GM19467 (cell line): ENCODE results near the gene MEGF10.

Source experiments
- ATAC-seq: cut with Tn5 transposase; IDR thresholded peaks from one replicate; pipeline ENCODE4 v1.9.1; 2021; ENCODE audit warnings: mild to moderate bottlenecking, moderate library complexity; ENCODE audit not compliant: unreplicated experiment

Gene MEGF10

GRCh38 chr5:127324756-127325155 is 34.2 kb downstream of the MEGF10 start:
- no peak for ATAC-seq

DNA sequence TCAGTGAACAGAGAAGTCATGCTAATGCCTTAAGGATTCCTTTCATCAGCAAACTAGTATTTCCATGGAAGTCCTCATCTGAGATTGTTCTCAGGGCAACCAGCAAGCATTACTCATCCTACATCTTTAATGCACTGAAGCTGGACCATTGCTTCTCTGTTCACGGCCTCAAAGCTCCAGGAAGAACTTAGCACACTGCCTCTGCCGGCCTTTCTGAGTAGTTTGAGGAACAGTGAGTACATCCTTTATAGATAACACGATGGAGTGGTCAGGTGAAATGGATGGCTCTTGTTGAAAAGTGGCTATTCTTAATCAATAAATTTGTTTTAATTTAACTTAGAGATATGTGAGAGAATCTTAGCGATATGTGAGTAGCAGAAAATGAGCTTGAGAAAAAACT is 35.8 kb downstream of the MEGF10 start:
- no peak for ATAC-seq

GRCh38 chr5:127326976-127327755 is 36.6 kb downstream of the MEGF10 start:
- ATAC-seq = no peak

DNA sequence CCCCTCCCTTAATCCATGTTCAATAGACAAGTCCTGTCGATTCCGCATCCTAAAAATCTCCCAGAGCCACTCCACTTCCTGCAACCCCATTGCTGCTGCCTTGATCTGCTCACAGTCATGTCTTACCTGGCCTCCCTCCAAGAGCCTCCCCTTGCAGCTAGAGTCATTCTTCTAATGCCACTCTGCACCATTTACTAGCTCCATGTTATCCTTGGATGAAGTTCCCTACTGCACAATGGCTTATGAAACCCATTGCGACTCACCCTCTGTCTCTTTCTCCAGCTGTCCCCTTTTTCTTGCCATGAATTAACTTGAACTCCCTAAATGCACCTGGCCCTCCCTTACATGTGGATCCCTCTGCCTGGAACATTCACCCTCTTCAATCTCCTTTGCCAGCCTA is 39.5 kb downstream of the MEGF10 start:
- no peak for ATAC-seq

- no peak for ATAC-seq
Observed at GRCh38 chr5:127331890-127332649, 41.5 kb downstream of the MEGF10 start.

- no peak for ATAC-seq
Observed at GRCh38 chr5:127333483-127333882, 42.9 kb downstream of the MEGF10 start.

DNA sequence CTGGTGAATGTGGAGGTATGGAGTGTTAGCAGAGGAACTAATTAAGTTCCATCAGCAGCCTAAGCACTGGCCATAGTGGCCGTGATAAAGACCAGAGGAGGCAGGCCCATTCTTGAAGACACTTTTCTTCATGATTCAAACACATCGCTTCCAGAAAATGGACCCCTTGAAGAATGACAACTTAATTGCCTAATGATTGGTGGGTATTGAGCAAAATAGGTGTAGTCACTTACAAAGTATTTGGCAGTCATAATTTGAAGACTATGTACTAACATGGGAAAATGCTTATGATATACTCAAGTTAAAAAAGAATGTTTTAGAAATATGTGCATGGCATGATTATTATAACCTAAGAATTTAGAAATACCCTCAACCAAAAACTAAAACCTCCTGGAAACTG is 44.8 kb downstream of the MEGF10 start:
- no peak for ATAC-seq

- no peak for ATAC-seq
Observed at GRCh38 chr5:127337876-127338275, 47.3 kb downstream of the MEGF10 start.

DNA sequence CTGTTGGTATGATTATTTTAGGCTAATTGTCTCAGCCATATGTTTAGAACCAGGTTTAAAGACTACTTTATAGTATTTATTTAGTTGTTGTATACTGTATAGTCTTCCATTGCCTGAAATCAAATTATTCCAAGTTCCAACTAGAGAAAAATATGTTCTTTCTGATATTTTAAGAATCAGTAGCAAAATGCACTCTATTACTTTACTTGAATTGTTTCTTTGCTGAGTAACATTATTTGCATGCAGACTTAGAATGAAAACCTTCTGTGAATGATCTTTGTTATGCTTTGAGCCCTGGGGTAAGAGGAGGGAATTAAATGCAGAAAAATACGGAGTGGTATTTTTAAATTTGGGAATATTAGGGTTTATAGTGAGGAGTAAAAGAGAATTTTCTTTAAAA is 47.9 kb downstream of the MEGF10 start:
- no peak for ATAC-seq

- no peak for ATAC-seq
Observed at GRCh38 chr5:127340606-127341005, 50.0 kb downstream of the MEGF10 start.

GRCh38 chr5:127342364-127342763 is 51.8 kb downstream of the MEGF10 start:
- ATAC-seq = no peak

- ATAC-seq = no peak
Observed at GRCh38 chr5:127343313-127343712, 52.7 kb downstream of the MEGF10 start.

DNA sequence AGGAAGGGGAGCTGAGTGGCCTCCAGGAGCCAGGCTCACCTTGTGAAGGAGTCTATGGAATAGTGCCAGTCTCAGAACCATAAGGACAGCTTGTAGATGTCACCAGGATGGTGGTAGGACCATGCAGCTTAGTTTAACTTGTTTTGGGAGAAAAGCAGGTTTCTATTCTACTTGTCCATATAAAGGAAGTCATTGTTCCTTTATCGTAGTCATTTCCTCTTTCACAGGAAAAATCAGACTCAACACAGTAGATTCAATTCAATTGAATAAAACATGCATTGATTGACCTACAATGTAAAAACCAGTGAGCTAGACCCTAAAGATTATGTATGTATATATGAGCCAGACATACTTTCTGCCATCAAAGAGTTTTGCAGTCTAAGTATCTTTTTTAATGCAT is 53.3 kb downstream of the MEGF10 start:
- ATAC-seq = no peak

GRCh38 chr5:127344931-127345330 is 54.3 kb downstream of the MEGF10 start:
- no peak for ATAC-seq

GRCh38 chr5:127351418-127351817 is 60.8 kb downstream of the MEGF10 start:
- no peak for ATAC-seq

DNA sequence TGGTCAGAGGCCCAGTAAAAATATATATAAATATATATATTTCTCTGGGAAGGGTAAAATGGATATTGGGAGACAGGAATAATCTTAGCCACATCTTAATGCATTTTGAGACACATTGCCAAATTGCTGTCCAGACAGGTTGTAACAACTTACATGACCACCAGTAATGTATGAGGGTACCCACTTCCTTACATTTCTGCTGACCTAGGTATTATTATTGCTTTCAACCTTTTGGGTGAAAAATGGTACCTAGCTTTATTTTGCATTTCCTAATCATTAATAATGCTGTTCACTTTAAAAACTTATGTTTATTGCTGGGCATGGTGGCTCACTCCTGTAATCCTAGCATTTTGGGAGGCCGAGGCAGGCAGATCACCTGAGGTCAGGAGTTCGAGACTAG is 61.5 kb downstream of the MEGF10 start:
- ATAC-seq = no peak

GRCh38 chr5:127353327-127353726 is 62.7 kb downstream of the MEGF10 start:
- no peak for ATAC-seq

DNA sequence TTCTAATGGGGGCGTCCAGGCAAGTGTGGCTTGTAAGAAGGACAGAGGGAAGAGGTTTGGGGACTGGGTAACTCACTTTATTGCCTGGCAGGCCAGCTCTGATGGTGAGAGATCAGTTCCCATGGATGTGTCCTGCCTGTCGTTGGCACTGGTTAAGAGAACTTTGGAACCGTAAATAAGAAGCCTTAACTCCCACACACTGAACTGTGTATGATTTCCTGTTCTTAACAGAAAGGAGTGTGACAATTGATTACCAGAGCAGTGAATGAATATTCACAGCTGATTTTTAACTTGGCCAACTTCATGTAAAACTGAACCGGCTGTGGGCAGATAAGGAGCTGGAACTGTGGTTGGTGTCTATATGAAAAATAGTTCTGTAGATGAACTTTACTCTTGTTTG is 63.2 kb downstream of the MEGF10 start:
- ATAC-seq = no peak

DNA sequence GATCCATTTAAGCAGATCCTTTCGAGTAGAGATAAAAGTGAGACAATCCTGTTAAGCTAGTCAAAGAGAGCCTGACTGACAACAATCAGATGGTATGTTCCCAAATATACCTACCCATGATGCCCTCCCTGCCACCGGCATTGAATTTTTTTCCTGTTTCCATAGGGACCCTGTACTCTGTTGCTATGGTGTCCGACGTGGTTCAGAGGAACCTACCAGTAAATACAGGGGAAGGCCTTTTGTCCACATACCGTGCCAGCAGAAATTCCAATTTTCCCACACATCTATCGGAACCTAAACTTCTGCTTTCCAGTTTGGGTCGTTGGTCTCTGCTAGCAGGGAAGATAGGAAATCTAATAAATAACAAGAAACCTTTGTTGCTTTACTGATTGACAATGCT is 64.7 kb downstream of the MEGF10 start:
- no peak for ATAC-seq

DNA sequence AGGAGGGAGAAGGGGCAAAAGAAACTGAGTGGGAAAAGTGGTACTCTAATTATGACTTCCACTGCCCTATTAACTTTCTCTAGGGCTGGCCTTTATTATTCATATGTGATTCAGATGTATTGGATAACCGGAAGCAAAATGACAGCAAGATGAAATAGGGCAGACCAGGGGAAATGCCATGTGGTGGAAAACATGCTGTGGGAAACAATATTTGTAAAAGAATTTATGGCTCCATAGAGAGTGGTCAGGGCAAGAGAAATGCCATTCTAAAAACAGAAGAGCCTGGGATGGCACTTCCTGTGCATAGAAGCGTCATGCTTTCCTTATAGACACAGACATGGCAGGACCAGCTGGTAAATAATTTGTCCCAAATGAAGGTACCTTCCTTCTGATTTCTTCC is 67.7 kb downstream of the MEGF10 start:
- no peak for ATAC-seq

DNA sequence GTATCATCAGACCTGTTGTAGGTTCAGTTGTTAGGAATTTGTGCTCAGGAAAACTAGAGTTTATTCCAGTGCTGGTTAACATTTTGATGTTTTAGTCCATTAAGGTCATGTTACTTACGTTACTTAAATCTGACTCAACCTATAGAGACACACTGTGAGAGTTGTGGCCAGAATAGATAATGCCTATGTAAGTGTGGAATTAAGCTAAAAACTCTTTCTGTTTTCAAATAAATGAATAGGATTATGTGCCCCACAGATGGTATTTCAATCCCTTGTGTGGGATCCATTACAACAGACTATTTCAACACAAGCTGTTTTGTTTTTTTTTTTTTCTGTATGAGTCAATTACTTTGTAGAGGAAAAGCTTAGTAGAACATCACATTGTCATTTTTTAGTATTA is 68.1 kb downstream of the MEGF10 start:
- ATAC-seq = no peak

DNA sequence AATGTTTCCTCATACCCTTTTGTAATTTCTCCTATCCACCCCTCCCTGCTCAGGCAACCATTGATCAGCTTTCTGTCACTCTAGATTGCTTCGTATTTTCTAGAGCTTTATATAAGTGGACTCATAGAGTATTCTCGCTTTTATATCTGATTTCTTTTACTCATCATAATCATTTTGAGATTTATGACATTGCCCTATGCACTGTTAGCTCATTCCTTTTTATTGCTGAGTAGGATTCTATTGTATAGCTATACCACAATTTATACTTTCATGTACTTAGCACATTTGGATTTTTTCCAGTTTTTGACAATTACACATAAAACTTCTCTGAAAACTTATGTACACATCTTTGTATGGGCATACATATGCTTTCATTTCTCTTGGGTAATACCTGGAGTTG is 68.9 kb downstream of the MEGF10 start:
- ATAC-seq = no peak
